ENCODE measurements around the gene GFOD1.
A peak's percentile ranks its signal among the peaks of the same experiment; 100 is the strongest.

The GFOD1 gene

DNA sequence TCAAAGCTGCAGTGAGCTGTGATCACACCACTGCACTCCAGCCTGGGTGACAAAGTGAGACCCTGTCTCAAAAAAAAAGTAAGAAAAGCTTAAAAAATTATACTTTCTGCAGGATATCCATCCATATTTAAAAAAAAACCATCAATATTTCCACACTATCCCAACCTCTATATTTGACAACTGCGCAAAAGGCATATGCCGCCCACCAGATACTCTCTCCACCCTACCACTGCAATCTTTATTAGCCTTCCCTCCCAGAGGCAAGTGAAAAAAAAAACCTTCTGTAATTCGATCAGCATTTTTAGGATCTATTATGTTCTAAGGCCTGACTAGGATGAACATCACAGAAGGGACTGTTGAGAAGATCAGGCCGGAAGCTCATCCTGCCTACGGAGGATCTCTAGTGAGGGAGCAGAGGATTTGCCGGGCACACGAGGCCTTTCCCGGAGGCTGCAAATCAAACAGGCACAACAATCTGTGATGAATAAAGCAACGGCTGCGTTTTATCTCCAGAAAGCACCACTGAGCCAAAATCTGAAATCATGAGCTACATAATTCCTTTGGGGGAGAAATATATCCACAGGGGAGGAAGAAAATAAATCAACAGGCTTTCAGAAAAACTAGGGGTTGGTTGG is 65.9 kb downstream of the GFOD1 start:
- DNase-seq = no peak

DNA sequence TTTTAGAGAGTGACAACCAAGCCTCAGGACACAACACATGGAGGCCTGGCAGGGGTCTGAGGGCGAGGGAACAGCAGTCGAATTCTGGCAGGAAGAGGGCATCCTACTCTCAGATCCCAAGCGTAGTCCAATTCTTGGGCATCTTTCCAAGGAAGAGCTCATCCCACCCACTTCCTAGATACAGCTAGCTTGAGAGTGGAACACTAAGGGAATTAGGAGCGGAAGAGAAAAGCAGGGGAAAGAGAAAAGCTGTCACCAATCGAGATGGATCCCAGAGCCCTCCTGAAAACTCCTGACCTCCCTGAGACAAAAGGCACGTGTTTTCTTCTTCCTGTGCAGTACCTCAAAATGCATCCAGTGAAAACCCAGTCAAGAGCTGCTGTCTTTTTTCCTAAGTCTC is 67.1 kb downstream of the GFOD1 start:
- DNase-seq = no peak

DNA sequence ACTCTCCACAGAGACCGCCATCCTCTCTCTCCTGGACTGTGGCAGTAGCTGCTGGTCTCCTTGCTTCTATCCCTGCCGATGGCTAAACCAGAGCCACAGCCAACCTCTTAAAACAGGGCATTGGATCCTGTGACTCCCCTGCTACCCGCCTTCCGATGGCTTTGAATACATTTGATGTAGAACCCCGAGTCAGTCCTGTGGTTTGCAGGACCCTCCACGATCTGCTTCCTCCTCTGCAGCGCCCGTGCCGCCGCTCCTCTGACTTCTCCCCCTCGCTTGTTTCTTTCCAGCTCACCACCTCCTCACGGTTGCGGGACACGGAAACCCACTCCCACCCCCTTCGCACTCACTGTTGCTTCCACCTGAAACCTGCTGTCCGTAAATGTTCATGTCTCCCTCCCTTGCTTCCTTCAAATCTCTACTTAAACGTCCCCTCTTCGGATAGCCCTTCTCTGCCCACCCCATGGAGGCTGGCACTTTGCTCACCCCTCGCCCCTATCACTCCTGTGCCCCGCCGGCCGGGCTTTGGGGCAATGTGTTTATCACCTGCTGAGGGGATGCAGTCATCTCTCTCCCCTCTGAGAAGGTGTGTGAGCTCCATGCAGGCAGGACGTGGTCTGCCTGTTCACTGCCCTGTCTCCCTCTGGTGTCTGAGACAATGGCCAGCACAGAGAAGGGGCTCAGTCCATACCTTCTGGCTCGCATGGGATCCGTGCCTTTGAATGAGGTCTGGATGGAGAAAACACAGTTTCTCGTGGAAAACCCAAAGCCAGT is 67.8 kb downstream of the GFOD1 start:
- DNase-seq = no peak

DNA sequence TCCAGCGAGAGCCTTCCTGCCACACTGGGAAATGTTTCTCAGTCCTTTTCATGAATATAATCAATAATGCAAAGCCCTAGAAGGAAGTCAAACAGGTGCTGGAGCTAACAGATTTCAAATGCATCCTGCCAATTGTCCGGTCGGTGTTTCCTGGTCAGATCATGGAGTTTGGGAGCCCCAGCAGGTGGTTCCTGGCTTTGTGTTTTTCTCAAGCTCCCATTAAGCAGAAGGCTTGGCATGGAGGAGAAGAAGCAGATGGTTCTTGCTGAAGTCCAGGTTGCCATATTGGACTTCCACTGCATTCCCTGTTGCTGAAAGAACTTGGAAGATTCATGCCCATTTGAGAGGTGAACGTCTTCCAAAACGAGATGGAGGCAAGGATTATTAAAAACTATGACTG is 68.6 kb downstream of the GFOD1 start:
- no peak for DNase-seq

DNA sequence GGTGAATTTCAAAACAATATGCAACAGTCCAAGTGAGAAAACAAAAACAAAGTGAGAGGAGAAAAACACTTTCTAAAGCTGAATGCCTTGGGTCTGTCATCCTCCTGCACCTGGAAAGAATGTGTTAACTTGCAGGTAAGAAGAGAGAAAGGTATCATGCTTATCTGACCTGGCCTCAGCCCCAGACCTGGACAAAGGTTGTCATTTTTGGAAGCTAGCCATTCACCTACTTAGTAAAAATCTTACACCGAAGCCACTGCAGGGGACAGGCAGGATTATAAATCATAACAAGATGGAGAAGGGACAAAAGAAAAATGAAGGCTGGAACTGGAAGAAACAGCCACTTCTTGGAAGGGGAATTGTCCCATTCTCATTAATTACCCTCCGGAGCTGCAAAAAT is 69.4 kb downstream of the GFOD1 start:
- no peak for DNase-seq

DNA sequence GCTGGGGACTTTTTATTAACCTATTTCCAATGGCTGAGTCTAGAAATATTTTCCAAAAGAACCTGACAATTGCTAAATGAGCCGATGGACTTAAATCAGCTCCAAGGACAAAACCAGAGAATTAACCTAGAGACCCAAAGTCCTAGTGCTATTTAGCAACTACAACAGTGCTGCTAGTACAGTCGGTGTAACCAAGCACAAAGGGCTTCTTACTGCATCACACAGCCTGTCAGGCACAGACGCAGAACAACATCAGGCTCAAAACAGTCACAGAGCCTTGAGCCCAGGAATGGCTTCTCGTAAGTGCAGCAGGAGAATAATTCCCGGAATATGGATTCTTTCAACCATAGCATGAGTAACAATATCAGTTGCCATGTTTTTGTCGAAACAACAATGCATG is 70.0 kb downstream of the GFOD1 start:
- DNase-seq = no peak

DNA sequence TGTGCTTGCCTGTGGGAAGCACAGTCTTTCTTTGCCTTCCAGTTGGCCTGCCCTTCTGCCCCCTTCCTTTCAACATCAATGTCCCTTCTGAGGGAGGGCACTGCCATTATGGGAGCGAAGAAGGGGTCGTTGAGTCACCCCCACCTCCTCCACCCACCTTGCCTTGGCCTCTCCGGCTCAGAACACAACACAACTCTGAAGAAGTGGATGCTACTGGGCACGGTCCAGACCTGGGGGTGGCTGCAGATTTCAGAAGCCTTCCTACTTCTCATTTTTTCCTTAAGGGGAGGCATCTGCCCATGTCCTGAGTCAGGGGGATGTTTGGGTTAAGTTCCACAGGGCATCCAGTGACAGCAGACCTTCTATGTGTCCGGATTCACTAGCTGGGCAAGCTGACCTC is 72.1 kb downstream of the GFOD1 start:
- no peak for DNase-seq

DNA sequence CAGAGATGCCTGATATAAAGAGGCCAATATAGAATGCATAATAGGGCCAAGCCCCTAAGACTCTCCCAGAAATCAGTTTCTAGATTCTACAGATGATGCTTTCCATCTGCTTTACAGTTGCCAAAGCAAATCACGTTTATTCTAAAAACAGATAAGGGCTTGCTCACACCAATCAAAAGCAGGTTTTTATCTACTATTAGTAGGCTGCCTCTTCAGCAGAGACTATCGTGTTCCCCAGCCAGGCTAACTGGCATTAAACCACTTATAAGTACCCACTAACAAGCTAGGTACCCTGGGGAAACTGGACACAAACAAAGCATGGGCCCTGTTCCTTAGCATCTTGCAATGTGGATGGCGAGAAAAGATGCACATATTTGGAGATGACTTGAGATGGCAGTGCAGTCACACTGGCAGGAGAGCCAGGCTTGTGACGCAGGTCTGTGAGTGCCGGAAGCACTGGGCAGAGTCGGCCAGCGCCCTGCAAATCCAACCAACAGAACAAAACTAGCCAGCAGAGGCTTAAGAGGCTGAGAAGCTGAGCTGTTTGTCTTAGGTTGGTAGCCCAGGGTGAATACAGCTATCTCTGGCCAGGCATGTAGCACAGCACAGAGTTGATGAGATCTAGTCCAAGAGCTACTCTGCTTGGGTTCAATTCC is 73.4 kb downstream of the GFOD1 start:
- no peak for DNase-seq

DNA sequence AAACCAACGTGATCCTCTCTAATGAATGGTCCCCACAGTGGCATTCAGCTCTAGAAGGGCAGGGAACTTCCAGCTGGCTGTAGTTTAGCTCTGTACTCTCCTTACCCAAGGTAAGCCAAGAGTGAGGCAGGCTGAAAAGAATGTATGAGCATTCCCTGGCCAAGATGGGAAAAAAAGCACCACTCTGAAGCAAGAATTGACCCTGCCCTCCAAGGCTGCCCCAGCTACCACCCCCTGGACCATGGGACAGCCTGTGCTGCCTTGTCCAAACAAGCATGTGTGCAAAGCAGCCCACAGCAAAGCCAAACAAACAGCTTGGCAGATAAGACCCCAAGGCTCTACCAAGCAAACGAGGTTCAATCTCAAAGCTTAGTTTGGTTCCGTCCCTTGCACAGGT is 73.9 kb downstream of the GFOD1 start:
- no peak for DNase-seq

DNA sequence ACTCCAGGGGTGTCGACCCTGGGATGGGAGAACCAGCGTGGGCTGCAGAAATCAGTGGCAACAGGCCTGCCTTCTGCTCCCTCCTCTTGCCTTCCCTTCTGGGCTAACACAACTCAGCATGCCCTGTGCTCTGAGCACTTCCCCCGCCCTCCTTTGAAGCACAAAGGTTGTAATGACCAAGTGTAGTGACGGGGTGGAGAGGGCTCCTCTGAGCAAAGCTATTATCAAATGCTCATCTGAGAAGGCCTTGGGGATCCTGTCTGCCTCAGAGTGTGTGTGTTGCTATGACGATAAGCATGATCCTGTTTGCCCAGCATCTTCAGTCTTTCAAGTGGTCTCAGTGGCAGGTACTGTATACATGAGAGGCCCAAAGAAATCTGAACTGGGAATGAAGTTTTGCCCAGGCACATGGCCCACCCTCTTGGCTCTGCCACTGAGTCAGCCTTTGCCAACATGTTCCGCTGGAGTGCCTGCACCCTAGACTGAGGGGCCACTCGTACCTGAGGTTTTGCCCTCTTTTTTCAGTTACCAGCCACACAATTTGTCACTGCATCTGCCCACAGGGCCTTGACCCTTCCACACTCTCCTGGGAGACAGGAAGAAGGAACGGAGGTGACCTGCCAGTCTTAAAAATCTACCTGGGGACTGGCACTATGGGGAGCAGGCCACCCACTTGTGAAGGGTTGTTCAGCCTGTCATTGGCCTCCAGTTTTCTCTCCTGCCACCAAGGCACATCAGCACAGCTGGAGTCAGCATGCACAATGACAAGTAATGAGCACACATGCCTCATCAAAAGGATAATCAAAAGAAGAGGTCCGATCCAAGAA is 74.5 kb downstream of the GFOD1 start:
- DNase-seq = no peak

DNA sequence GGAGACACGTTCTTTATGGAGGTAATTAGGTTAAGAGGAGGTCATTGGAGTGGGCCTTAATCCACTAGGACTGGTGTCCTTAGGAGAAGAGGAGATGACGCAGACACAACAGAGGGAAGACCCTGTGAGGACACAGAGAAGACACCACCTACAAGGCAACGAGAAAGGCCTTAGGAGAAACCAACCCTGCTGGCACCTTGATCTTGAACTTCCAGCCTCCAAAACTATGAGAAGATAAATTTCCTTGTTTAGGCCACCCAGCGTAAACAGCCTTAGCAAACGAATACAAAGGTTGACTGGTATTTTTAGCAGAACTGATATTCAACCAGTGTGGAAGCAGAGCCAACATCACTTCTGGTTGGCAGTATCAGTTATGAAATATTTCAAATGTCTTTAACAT is 75.2 kb downstream of the GFOD1 start:
- DNase-seq = no peak

DNA sequence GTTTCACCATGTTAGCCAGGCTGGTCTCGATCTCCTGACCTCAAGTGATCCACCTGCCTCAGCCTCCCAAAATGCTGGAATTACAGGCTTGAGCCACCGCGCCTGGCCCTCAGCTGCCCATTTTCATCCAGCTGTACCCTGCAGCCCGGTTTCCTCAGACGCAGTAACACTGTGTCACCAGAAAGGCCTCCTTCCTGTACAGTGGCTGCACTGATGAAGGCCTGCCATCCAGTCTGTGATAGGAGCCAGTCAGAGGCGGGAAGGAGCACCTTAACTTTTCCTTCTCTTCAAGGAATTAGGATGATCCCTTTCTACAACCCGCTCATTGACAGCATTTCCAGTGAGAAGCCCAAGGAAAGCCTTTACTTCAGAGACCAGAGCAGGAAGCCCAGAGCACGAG is 75.9 kb downstream of the GFOD1 start:
- no peak for DNase-seq

DNA sequence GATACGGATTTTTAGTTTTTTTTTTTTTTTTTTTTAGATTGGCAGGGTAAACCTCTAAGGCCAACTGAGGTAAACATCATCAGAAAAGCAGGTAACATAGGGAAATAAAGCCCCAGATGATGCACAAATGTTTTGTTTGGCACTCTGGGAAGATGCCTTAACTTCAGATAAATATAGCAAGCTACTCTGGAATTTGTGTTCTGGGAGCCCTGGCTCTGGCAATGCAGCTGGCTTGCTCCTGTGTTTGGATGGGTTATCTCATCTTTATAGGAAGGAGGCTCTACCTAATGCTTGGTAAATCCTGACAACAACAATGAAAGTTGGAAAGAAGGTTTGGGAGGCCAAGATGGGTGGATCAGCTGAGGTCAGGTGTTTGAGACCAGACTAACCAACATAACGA is 77.4 kb downstream of the GFOD1 start:
- DNase-seq = no peak

DNA sequence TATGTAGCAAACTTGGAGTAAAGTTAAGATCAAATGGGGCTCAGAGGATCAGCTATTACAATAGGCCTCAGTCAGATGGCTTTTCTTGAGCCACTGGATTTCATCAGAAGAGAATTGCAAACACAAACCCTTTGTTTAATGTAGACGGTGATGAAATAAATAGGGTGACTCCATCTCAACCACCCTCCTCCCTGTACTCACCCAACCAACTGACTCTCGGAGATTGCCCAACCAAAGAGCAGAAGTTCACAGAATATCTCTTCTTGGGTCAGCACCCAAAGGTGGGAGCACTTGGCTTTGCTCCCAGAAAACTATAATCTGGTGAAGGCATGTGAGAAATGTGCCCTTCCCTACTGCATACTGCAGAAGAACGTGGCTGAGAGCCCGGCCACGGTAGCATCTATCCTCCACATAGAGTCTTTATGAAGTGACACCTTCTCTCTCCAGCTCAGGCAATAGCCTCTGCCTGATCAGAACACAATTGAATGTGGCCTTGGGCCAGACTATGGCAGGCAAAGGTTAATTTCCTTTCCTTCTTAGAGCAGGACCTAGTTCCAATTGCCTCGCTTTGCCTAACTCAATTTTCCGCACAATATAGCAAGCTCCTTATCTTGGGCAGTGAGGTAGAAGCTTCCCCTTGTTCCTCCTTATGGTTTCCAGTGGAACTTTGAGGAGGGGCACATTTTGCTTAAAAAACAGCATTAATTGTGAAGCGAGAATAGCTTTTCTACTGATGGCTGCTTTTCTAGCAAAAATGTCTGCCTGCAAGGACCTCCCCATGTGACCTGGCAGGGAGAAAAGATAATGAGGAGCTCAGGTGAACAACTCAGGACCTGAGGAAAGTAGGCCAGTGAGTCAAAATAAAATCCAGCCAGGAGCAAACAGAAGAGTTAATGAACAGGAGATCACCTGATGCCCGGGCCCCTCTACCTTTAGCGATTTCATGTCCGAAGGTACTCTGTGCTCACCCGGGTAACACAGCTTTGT is 79.4 kb downstream of the GFOD1 start:
- no peak for DNase-seq

DNA sequence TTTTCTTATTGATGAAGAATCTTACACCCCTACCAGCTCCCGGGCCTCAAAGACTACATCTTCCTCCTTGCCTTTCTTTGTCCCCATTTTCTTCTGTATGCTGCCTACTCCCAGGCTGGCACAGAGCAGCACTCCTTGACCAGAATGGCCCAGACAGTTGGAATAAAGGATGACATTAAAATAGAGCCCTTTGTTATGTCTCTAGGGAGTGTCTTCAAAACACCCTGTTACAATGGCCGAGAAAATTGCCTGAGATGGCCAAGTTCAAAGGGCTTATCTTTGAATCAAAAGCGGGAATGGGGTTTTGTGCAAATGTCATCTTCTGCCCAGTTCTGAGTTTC is 80.1 kb downstream of the GFOD1 start:
- DNase-seq = no peak

DNA sequence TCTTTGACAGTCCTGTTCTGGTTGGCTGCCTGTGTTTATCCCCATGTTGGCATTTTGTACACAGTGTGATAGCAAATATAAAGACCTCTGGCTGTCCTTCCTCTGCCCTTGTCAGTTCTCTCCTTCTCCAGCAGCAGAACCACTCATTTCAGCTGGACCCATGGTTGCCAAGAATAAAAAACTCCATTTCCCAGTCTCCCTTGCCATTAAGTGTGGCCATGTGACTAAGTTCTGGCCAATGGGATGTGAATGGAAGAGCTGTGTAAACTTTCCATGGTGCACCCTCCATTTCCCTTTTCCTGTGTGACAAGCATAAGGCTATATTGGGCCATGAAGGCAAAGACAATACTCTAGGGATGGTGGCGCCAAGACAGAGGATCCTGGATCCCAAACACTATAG is 80.6 kb downstream of the GFOD1 start:
- DNase-seq = peak; percentile 36

DNA sequence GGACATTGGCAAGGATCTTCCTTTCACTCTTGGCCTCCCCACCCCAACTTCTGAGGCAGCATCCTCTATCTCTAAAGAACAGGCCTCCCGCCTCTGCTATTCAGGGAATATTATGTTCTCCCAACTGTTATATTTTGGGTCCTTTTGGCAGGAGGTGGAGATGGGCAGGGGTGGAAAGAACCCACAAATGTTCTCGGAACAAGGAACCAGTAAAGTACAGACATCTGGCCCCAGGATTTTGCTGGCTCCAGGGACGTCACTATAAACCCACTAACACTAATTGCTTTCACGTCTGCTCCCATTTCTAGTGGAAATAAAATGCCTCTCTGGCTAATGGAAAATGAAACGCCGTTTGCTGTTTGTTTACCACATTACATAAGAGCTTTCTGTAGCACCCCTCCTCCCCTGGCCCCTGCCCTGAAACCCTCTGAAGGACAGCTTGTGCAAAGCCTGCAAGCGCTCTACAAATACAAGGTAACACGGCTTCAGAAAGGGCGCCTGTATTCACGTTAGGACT is 81.4 kb downstream of the GFOD1 start:
- peak; percentile 50 for DNase-seq

DNA sequence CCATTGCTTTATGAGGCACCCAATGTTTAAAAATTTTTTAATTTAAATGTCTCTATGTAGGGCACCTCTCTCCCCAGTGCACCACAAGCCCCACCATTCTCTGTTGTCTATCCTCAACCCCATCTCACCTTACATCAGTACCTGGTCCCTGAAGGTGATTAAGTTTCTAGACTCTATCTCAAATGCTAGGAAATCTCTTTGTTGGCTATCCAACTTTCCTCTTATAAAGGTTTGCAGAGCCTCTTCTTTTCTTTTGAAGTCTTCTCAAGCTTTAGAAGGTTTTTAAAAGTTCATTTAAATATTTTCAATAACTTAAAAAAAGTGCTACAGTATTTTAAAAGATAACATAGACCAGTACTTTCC is 82.5 kb downstream of the GFOD1 start:
- DNase-seq = no peak

DNA sequence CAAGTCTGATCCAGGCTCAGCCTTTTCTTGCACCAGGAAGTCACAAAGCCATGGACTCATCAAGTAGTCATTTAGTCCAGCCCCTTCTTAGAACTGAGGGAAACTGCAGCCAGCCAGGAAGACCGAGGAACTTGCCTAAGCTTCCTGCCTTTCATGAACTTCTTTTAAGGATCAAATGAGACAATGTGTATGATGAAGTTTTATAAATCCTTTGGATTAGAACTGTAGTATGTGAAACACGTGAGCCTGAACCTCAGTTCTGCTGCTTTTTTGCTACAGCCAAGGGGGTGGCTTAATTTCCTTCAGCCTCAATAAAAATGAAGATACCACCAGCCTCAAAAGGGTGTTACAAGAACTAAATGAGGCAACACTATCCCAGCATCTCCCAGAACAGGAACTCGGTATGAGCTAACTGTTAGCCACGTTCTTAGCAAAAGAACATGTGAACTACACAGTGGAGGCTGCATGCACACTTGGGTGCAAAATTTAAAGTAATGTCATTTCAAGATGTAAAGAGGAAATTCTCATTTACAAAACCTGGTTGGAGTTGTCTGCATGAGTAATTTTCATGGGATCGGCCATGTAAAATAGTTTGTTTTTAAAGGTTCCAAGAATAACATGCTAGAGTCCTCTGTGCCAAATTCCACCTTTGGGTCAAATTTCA is 83.0 kb downstream of the GFOD1 start:
- DNase-seq = no peak

DNA sequence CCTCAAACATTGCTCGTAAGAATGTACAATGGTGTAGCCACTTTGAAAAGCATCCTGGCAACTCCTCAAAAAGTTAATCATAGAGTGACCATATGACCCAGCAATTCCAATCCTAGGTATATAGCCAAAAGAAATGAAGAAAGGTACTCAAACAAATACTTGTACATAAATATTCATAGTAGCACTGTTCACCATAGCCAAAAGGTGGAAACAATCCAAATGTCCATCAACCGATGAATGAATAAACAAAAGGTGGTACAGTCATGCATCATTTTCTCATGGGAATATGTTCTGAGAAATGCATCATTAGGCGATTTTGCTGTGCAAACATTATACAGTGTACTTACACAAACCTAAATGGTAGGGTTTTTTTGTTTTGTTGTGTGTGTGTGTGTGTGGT is 84.7 kb downstream of the GFOD1 start:
- no peak for DNase-seq

DNA sequence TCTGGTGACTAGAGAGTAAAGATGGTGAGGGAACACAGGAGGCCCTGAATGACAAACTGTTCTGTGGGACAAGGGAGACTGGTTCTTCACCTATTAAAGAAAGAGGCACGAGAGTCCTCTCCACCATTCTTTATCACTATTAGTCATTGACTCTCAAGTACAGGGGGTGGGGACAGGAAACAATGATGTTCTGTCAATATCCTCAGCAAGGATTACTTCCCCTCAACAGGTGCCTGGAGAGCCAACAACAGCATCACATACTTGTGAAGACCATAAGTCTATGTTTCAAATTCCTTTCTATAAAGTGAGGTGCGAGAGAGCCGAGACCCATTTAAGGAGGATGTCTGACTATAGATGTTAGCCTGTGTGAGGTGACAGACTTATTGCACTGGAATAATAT is 86.6 kb downstream of the GFOD1 start:
- no peak for DNase-seq
